ENCODE measurements around the gene MED10. TPM values are rescaled to one million over a fixed set of nuclear protein-coding genes. Genes with fewer than 3 reads are reported as not detected.

MED10 gene
- total RNA-seq, 3 donors from 2014 or later (not counting 1 experiment from before 2014, with no cell fraction given): 64.4 to 68.5 (median 64.5) TPM

- H3K4me1 ChIP-seq (ENCODE audit: control insufficient read depth, insufficient read depth, low read length): no peaks in the 10 kb centered on the region
- Mint-ChIP-seq H3K27me3 (ENCODE audit: low read depth in 2 of 2) (no peaks in the 10 kb centered on the region), H3K36me3 (no peaks in the 10 kb centered on the region), H3K4me3 (no peak overlapping the region), H3K27ac (no peak overlapping the region), H3K9me3 (no peaks in the 10 kb centered on the region), H3K4me1 (no peaks in the 10 kb centered on the region)
- intact Hi-C loops (cut with micrococcal nuclease): no loop called here
- TF ChIP-seq CTCF (IDR thresholded peaks at IDR 0.05): no peak
- H3K9me3 ChIP-seq (ENCODE audit: control insufficient read depth, insufficient read depth, low read length): no peaks in the 10 kb centered on the region
- H3K36me3 ChIP-seq (ENCODE audit: control insufficient read depth, insufficient read depth, low read length): no peaks in the 10 kb centered on the region
- H3K4me3 ChIP-seq (ENCODE audit: low read length): no peak overlapping the region
- ATAC-seq: no peak
- no peak for DNase-seq
- H3K27me3 ChIP-seq (ENCODE audit: control insufficient read depth, insufficient read depth, low read length): no peaks in the 10 kb centered on the region
- 88% methylated on average over 11 of the region's 11 CpGs for WGBS (ENCODE audit: insufficient coverage)
- no peak overlapping the region for H3K27ac ChIP-seq (ENCODE audit: low read length)
Measured at GRCh38 chr5:6343951-6344592, 34.3 kb downstream of the MED10 start.

- H3K27me3 Mint-ChIP-seq (ENCODE audit: low read depth in 2 of 2): no peaks in the 10 kb centered on the region
- intact Hi-C loops (cut with micrococcal nuclease): no loop called here
- no peaks in the 10 kb centered on the region for H3K9me3 Mint-ChIP-seq
- Histone ChIP-seq H3K27ac (ENCODE audit: low read length) (no peak overlapping the region), H3K9me3 (ENCODE audit: control insufficient read depth, insufficient read depth, low read length) (no peaks in the 10 kb centered on the region), H3K4me1 (ENCODE audit: control insufficient read depth, insufficient read depth, low read length) (no peaks in the 10 kb centered on the region), H3K4me3 (ENCODE audit: low read length) (no peak overlapping the region), H3K36me3 (ENCODE audit: control insufficient read depth, insufficient read depth, low read length) (no peaks in the 10 kb centered on the region), H3K27me3 (ENCODE audit: control insufficient read depth, insufficient read depth, low read length) (no peaks in the 10 kb centered on the region)
- no peaks in the 10 kb centered on the region for H3K36me3 Mint-ChIP-seq
- ATAC-seq (no peak), DNase-seq (no peak)
- WGBS (ENCODE audit: insufficient coverage): 90% methylated on average over 14 of the region's 14 CpGs
- no peaks in the 10 kb centered on the region for H3K4me1 Mint-ChIP-seq
- no peak for TF ChIP-seq CTCF (IDR thresholded peaks at IDR 0.05)
- no peak overlapping the region for H3K4me3 Mint-ChIP-seq
- no peak overlapping the region for H3K27ac Mint-ChIP-seq
Measured at GRCh38 chr5:6342689-6343315, 35.5 kb downstream of the MED10 start.

GRCh38 chr5:6340100-6340499 is 38.2 kb downstream of the MED10 start:
- Histone ChIP-seq H3K4me3 (ENCODE audit: low read length) (no peak overlapping the region), H3K27me3 (ENCODE audit: control insufficient read depth, insufficient read depth, low read length) (no peaks in the 10 kb centered on the region), H3K4me1 (ENCODE audit: control insufficient read depth, insufficient read depth, low read length) (no peaks in the 10 kb centered on the region), H3K36me3 (ENCODE audit: control insufficient read depth, insufficient read depth, low read length) (no peaks in the 10 kb centered on the region), H3K27ac (ENCODE audit: low read length) (no peak overlapping the region), H3K9me3 (ENCODE audit: control insufficient read depth, insufficient read depth, low read length) (no peaks in the 10 kb centered on the region)
- H3K4me3 Mint-ChIP-seq: no peak overlapping the region
- H3K36me3 Mint-ChIP-seq: no peaks in the 10 kb centered on the region
- no CpG with 5 or more reads among the region's 1 CpG for WGBS (ENCODE audit: insufficient coverage)
- H3K4me1 Mint-ChIP-seq: no peaks in the 10 kb centered on the region
- no peak overlapping the region for H3K27ac Mint-ChIP-seq
- no peak for TF ChIP-seq CTCF (IDR thresholded peaks at IDR 0.05)
- intact Hi-C loops (cut with micrococcal nuclease): no loop called here
- no peak for DNase-seq
- H3K9me3 Mint-ChIP-seq: no peaks in the 10 kb centered on the region
- no peaks in the 10 kb centered on the region for H3K27me3 Mint-ChIP-seq (ENCODE audit: low read depth in 2 of 2)
- ATAC-seq: no peak

- intact Hi-C loops (cut with micrococcal nuclease): no loop called here
- H3K36me3 ChIP-seq (ENCODE audit: control insufficient read depth, insufficient read depth, low read length): no peaks in the 10 kb centered on the region
- Mint-ChIP-seq H3K4me1 (no peaks in the 10 kb centered on the region), H3K4me3 (no peak overlapping the region), H3K27me3 (ENCODE audit: low read depth in 2 of 2) (no peaks in the 10 kb centered on the region), H3K27ac (no peak overlapping the region), H3K9me3 (no peaks in the 10 kb centered on the region), H3K36me3 (no peaks in the 10 kb centered on the region)
- no peaks in the 10 kb centered on the region for H3K4me1 ChIP-seq (ENCODE audit: control insufficient read depth, insufficient read depth, low read length)
- 93% methylated on average over 4 of the region's 4 CpGs for WGBS (ENCODE audit: insufficient coverage)
- no peaks in the 10 kb centered on the region for H3K9me3 ChIP-seq (ENCODE audit: control insufficient read depth, insufficient read depth, low read length)
- ATAC-seq: no peak
- TF ChIP-seq CTCF (IDR thresholded peaks at IDR 0.05): no peak
- no peaks in the 10 kb centered on the region for H3K27me3 ChIP-seq (ENCODE audit: control insufficient read depth, insufficient read depth, low read length)
- H3K27ac ChIP-seq (ENCODE audit: low read length): no peak overlapping the region
- no peak overlapping the region for H3K4me3 ChIP-seq (ENCODE audit: low read length)
- no peak for DNase-seq
Measured at GRCh38 chr5:6338871-6339270, 39.5 kb downstream of the MED10 start.

All from natural killer cell (primary cell).